ENCODE data around the gene ZNF608. TPM values are rescaled to one million over a fixed set of nuclear protein-coding genes. Genes with fewer than 3 reads are reported as not detected.

The ZNF608 gene
- polyA plus RNA-seq, 2 donors = 4.1 to 5.9 TPM

GRCh38 chr5:124721229-124721735 is 25.2 kb downstream of the ZNF608 start:
- Histone ChIP-seq H3K4me1 (ENCODE audit: control insufficient read depth in 2 of 2, insufficient read depth in 2 of 2, low read length in 1 of 2) (peaks cover 0 to 5% of the 10 kb centered on the region in 2 donors), H3K4me3 (ENCODE audit: low read depth in 1 of 2, low read length in 2 of 2) (no peak overlapping the region), H3K27ac (ENCODE audit: low read depth in 2 of 2, low read length in 1 of 2) (no peak overlapping the region), H3K36me3 (ENCODE audit: control insufficient read depth in 2 of 2, insufficient read depth in 2 of 2, low read length in 1 of 2) (no peaks in the 10 kb centered on the region), H3K9me3 (ENCODE audit: control insufficient read depth in 2 of 2, insufficient read depth in 1 of 2, low read depth in 1 of 2, low read length in 1 of 2) (no peaks in the 10 kb centered on the region), H3K27me3 (ENCODE audit: control insufficient read depth in 1 of 2, insufficient read depth in 2 of 2, low read length in 2 of 2) (no peaks in the 10 kb centered on the region)
- WGBS, 2 donors = 81 to 82% methylated on average over 8 of the region's 8 CpGs

- 69 to 89% methylated on average over 4 of the region's 4 CpGs for WGBS, 2 donors
- Histone ChIP-seq H3K27ac (ENCODE audit: low read depth in 2 of 2, low read length in 1 of 2) (no peak overlapping the region), H3K4me3 (ENCODE audit: low read depth in 1 of 2, low read length in 2 of 2) (no peak overlapping the region)
These were observed 25.8 kb downstream of the ZNF608 start for GRCh38 chr5:124720593-124720992.

GRCh38 chr5:124719113-124719967 is 27.1 kb downstream of the ZNF608 start:
- Histone ChIP-seq H3K4me3 (ENCODE audit: low read depth in 1 of 2, low read length in 2 of 2) (no peak overlapping the region), H3K36me3 (ENCODE audit: control insufficient read depth in 2 of 2, insufficient read depth in 2 of 2, low read length in 1 of 2) (no peaks in the 10 kb centered on the region), H3K27me3 (ENCODE audit: control insufficient read depth in 1 of 2, insufficient read depth in 2 of 2, low read length in 2 of 2) (no peaks in the 10 kb centered on the region), H3K27ac (ENCODE audit: low read depth in 2 of 2, low read length in 1 of 2) (no peak overlapping the region), H3K4me1 (ENCODE audit: control insufficient read depth in 2 of 2, insufficient read depth in 2 of 2, low read length in 1 of 2) (peaks cover 0 to 5% of the 10 kb centered on the region in 2 donors), H3K9me3 (ENCODE audit: control insufficient read depth in 2 of 2, insufficient read depth in 1 of 2, low read depth in 1 of 2, low read length in 1 of 2) (no peaks in the 10 kb centered on the region)
- WGBS, 2 donors = 58 to 63% methylated on average over 4 of the region's 4 CpGs

More at GRCh38 chr5:124720593-124720992, 25.8 kb downstream of the ZNF608 start:
- H3K27me3 ChIP-seq (ENCODE audit: control insufficient read depth in 1 of 2, insufficient read depth in 2 of 2, low read length in 2 of 2) = no peaks in the 10 kb centered on the region
- peaks cover 0 to 5% of the 10 kb centered on the region in 2 donors for H3K4me1 ChIP-seq (ENCODE audit: control insufficient read depth in 2 of 2, insufficient read depth in 2 of 2, low read length in 1 of 2)
- no peaks in the 10 kb centered on the region for H3K9me3 ChIP-seq (ENCODE audit: control insufficient read depth in 2 of 2, insufficient read depth in 1 of 2, low read depth in 1 of 2, low read length in 1 of 2)
- H3K36me3 ChIP-seq (ENCODE audit: control insufficient read depth in 2 of 2, insufficient read depth in 2 of 2, low read length in 1 of 2) = no peaks in the 10 kb centered on the region

GRCh38 chr5:124718380-124718789 is 28.1 kb downstream of the ZNF608 start:
- 23 to 25% methylated on average over 2 of the region's 2 CpGs for WGBS, 2 donors
- no peak overlapping the region for H3K27ac ChIP-seq (ENCODE audit: low read depth in 2 of 2, low read length in 1 of 2)
- H3K4me3 ChIP-seq (ENCODE audit: low read depth in 1 of 2, low read length in 2 of 2) = no peak overlapping the region

GRCh38 chr5:124716169-124716568 is 30.3 kb downstream of the ZNF608 start:
- Histone ChIP-seq H3K27me3 (ENCODE audit: control insufficient read depth in 1 of 2, insufficient read depth in 2 of 2, low read length in 2 of 2) (no peaks in the 10 kb centered on the region), H3K9me3 (ENCODE audit: control insufficient read depth in 2 of 2, insufficient read depth in 1 of 2, low read depth in 1 of 2, low read length in 1 of 2) (no peaks in the 10 kb centered on the region), H3K4me1 (ENCODE audit: control insufficient read depth in 2 of 2, insufficient read depth in 2 of 2, low read length in 1 of 2) (peaks cover 0 to 5% of the 10 kb centered on the region in 2 donors)

More at GRCh38 chr5:124718380-124718789, 28.1 kb downstream of the ZNF608 start:
- Histone ChIP-seq H3K36me3 (ENCODE audit: control insufficient read depth in 2 of 2, insufficient read depth in 2 of 2, low read length in 1 of 2) (no peaks in the 10 kb centered on the region), H3K4me1 (ENCODE audit: control insufficient read depth in 2 of 2, insufficient read depth in 2 of 2, low read length in 1 of 2) (peaks cover 0 to 5% of the 10 kb centered on the region in 2 donors), H3K27me3 (ENCODE audit: control insufficient read depth in 1 of 2, insufficient read depth in 2 of 2, low read length in 2 of 2) (no peaks in the 10 kb centered on the region), H3K9me3 (ENCODE audit: control insufficient read depth in 2 of 2, insufficient read depth in 1 of 2, low read depth in 1 of 2, low read length in 1 of 2) (no peaks in the 10 kb centered on the region)

GRCh38 chr5:124714910-124715309 is 31.5 kb downstream of the ZNF608 start:
- Histone ChIP-seq H3K36me3 (ENCODE audit: control insufficient read depth in 2 of 2, insufficient read depth in 2 of 2, low read length in 1 of 2) (no peaks in the 10 kb centered on the region), H3K4me3 (ENCODE audit: low read depth in 1 of 2, low read length in 2 of 2) (no peak overlapping the region), H3K4me1 (ENCODE audit: control insufficient read depth in 2 of 2, insufficient read depth in 2 of 2, low read length in 1 of 2) (peaks cover 0 to 5% of the 10 kb centered on the region in 2 donors), H3K27ac (ENCODE audit: low read depth in 2 of 2, low read length in 1 of 2) (no peak overlapping the region), H3K27me3 (ENCODE audit: control insufficient read depth in 1 of 2, insufficient read depth in 2 of 2, low read length in 2 of 2) (no peaks in the 10 kb centered on the region), H3K9me3 (ENCODE audit: control insufficient read depth in 2 of 2, insufficient read depth in 1 of 2, low read depth in 1 of 2, low read length in 1 of 2) (no peaks in the 10 kb centered on the region)

More at GRCh38 chr5:124716169-124716568, 30.3 kb downstream of the ZNF608 start:
- WGBS, 2 donors = 89 to 100% methylated on average over 1 of the region's 1 CpG
- no peak overlapping the region for H3K27ac ChIP-seq (ENCODE audit: low read depth in 2 of 2, low read length in 1 of 2)
- no peaks in the 10 kb centered on the region for H3K36me3 ChIP-seq (ENCODE audit: control insufficient read depth in 2 of 2, insufficient read depth in 2 of 2, low read length in 1 of 2)
- no peak overlapping the region for H3K4me3 ChIP-seq (ENCODE audit: low read depth in 1 of 2, low read length in 2 of 2)

GRCh38 chr5:124713595-124713994 is 32.8 kb downstream of the ZNF608 start:
- Histone ChIP-seq H3K9me3 (ENCODE audit: control insufficient read depth in 2 of 2, insufficient read depth in 1 of 2, low read depth in 1 of 2, low read length in 1 of 2) (no peaks in the 10 kb centered on the region), H3K27me3 (ENCODE audit: control insufficient read depth in 1 of 2, insufficient read depth in 2 of 2, low read length in 2 of 2) (no peaks in the 10 kb centered on the region), H3K27ac (ENCODE audit: low read depth in 2 of 2, low read length in 1 of 2) (no peak overlapping the region), H3K4me1 (ENCODE audit: control insufficient read depth in 2 of 2, insufficient read depth in 2 of 2, low read length in 1 of 2) (peaks cover 0 to 5% of the 10 kb centered on the region in 2 donors), H3K36me3 (ENCODE audit: control insufficient read depth in 2 of 2, insufficient read depth in 2 of 2, low read length in 1 of 2) (no peaks in the 10 kb centered on the region), H3K4me3 (ENCODE audit: low read depth in 1 of 2, low read length in 2 of 2) (no peak overlapping the region)
- WGBS, 2 donors = 68 to 77% methylated on average over 2 of the region's 2 CpGs

- WGBS, 2 donors = 91 to 92% methylated on average over 2 of the region's 2 CpGs
- Histone ChIP-seq H3K4me3 (ENCODE audit: low read depth in 1 of 2, low read length in 2 of 2) (no peak overlapping the region), H3K9me3 (ENCODE audit: control insufficient read depth in 2 of 2, insufficient read depth in 1 of 2, low read depth in 1 of 2, low read length in 1 of 2) (no peaks in the 10 kb centered on the region), H3K27me3 (ENCODE audit: control insufficient read depth in 1 of 2, insufficient read depth in 2 of 2, low read length in 2 of 2) (no peaks in the 10 kb centered on the region), H3K4me1 (ENCODE audit: control insufficient read depth in 2 of 2, insufficient read depth in 2 of 2, low read length in 1 of 2) (peaks cover 0 to 3% of the 10 kb centered on the region in 2 donors), H3K27ac (ENCODE audit: low read depth in 2 of 2, low read length in 1 of 2) (no peak overlapping the region), H3K36me3 (ENCODE audit: control insufficient read depth in 2 of 2, insufficient read depth in 2 of 2, low read length in 1 of 2) (no peaks in the 10 kb centered on the region)
These were observed 33.6 kb downstream of the ZNF608 start for GRCh38 chr5:124712731-124713305.

- no peaks in the 10 kb centered on the region for H3K36me3 ChIP-seq (ENCODE audit: control insufficient read depth in 2 of 2, insufficient read depth in 2 of 2, low read length in 1 of 2)
- 50 to 60% methylated on average over 3 of the region's 3 CpGs for WGBS, 2 donors
- H3K27ac ChIP-seq (ENCODE audit: low read depth in 2 of 2, low read length in 1 of 2) = no peak overlapping the region
- H3K27me3 ChIP-seq (ENCODE audit: control insufficient read depth in 1 of 2, insufficient read depth in 2 of 2, low read length in 2 of 2) = no peaks in the 10 kb centered on the region
- no peaks in the 10 kb centered on the region for H3K9me3 ChIP-seq (ENCODE audit: control insufficient read depth in 2 of 2, insufficient read depth in 1 of 2, low read depth in 1 of 2, low read length in 1 of 2)
- no peak overlapping the region for H3K4me3 ChIP-seq (ENCODE audit: low read depth in 1 of 2, low read length in 2 of 2)
- H3K4me1 ChIP-seq (ENCODE audit: control insufficient read depth in 2 of 2, insufficient read depth in 2 of 2, low read length in 1 of 2) = peaks cover 2 to 3% of the 10 kb centered on the region in 2 donors
These were observed 38.4 kb downstream of the ZNF608 start for GRCh38 chr5:124708086-124708485.

All from esophagus (tissue), 2 donors.